Measurements from ENCODE around the gene RCSD1.
"Not testable (repeated sequence)": the region's sequence is repeated elsewhere in the genome, so short reads cannot be mapped to it uniquely, and the experiment has no call there.

- TF ChIP-seq, protein P1, sequence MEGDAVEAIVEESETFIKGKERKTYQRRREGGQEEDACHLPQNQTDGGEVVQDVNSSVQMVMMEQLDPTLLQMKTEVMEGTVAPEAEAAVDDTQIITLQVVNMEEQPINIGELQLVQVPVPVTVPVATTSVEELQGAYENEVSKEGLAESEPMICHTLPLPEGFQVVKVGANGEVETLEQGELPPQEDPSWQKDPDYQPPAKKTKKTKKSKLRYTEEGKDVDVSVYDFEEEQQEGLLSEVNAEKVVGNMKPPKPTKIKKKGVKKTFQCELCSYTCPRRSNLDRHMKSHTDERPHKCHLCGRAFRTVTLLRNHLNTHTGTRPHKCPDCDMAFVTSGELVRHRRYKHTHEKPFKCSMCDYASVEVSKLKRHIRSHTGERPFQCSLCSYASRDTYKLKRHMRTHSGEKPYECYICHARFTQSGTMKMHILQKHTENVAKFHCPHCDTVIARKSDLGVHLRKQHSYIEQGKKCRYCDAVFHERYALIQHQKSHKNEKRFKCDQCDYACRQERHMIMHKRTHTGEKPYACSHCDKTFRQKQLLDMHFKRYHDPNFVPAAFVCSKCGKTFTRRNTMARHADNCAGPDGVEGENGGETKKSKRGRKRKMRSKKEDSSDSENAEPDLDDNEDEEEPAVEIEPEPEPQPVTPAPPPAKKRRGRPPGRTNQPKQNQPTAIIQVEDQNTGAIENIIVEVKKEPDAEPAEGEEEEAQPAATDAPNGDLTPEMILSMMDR (IDR thresholded peaks at IDR 0.05): not testable (repeated sequence)
- not testable (repeated sequence) for TF ChIP-seq EP300 (IDR thresholded peaks at IDR 0.05)
Observed at GRCh38 chr1:167719715-167720421, 89.8 kb downstream of the RCSD1 start.
